HEK293 (cell line): ENCODE measurements around the gene CHST15.

ENCODE experiments used
- CTCF ChIA-PET: fragments of 350-600 bp; formaldehyde crosslinking; extraction: SDS; loops from one replicate; lab custom pipeline; 2021; ENCODE audit warnings: antibody characterized with exemption; lab: Yijun Ruan, JAX
- POLR2A ChIA-PET: fragments of 300-600 bp; formaldehyde crosslinking; extraction: SDS; loops from one replicate; lab custom pipeline; 2020; ENCODE audit warnings: antibody characterized with exemption, inconsistent platforms; lab: Yijun Ruan, JAX
- H3K27ac ChIP-seq: fragments of 200-500 bp; sonication (Bioruptor generic); 2 replicates; pipeline ENCODE4 v1.5.1; 2014; ENCODE audit warnings: low read depth, low read length, control low read depth, inconsistent platforms; ENCODE audit errors: extremely low read depth
- H3K36me3 ChIP-seq, 2 experiments: fragments of 200-500 bp in 1 of 2; sonication (Bioruptor generic) in 1 of 2; 1 replicate in 1 of 2; 2 replicates in 1 of 2; pipeline ENCODE4 v1.5.1; 2014 to 2017; ENCODE audit warnings: inconsistent platforms in 2 of 2, low read length in 2 of 2; ENCODE audit not compliant: control insufficient read depth in 2 of 2, insufficient read depth in 1 of 2
- H3K4me1 ChIP-seq: fragments of 200-500 bp; sonication (Bioruptor generic); 2 replicates; pipeline ENCODE4 v1.5.1; 2014; ENCODE audit warnings: mild to moderate bottlenecking, low read length, inconsistent platforms; ENCODE audit not compliant: control insufficient read depth, insufficient read depth
- H3K4me3 ChIP-seq: 2 replicates; pipeline ENCODE4 v1.5.1; 2011; ENCODE audit warnings: low read depth, mild to moderate bottlenecking, control low read depth, low read length, moderate library complexity
- H3K9me3 ChIP-seq: fragments of 200-500 bp; sonication (Bioruptor generic); 2 replicates; pipeline ENCODE4 v1.5.1; 2014; ENCODE audit warnings: low read depth, low read length, inconsistent platforms; ENCODE audit not compliant: control insufficient read depth, insufficient read depth
- HOXD13 ChIP-seq: sonication (generic); formaldehyde crosslinking; IDR thresholded peaks from 2 replicates; pipeline ENCODE4 v1.8.0; 2022; ENCODE audit warnings: missing genetic modification reagents, borderline replicate concordance
- KLF16 ChIP-seq: fragments of 450-650 bp; formaldehyde crosslinking; IDR thresholded peaks from 2 replicates; pipeline ENCODE4 v1.5.1; 2017; ENCODE audit warnings: missing biosample characterization, missing genetic modification characterization
- SP3 ChIP-seq: fragments of 450-650 bp; formaldehyde crosslinking; IDR thresholded peaks from 2 replicates; pipeline ENCODE4 v1.5.1; 2016; ENCODE audit warnings: missing biosample characterization, missing genetic modification characterization
- ZNF132 ChIP-seq: fragments of 450-650 bp; formaldehyde crosslinking; IDR thresholded peaks from 2 replicates; pipeline ENCODE4 v1.5.1; 2017; ENCODE audit warnings: missing biosample characterization, missing genetic modification characterization, borderline replicate concordance
- ZNF292 ChIP-seq: fragments of 450-650 bp; formaldehyde crosslinking; IDR thresholded peaks from 2 replicates; pipeline ENCODE4 v1.5.1; 2016; ENCODE audit warnings: low read depth, missing biosample characterization, missing genetic modification characterization, borderline replicate concordance
- ZNF394 ChIP-seq: fragments of 450-650 bp; formaldehyde crosslinking; IDR thresholded peaks from 2 replicates; pipeline ENCODE4 v1.5.1; 2016; ENCODE audit warnings: missing biosample characterization, missing genetic modification characterization, mild to moderate bottlenecking, moderate library complexity, borderline replicate concordance
- ZNF596 ChIP-seq: fragments of 450-650 bp; IDR thresholded peaks from 2 replicates; pipeline ENCODE4 v1.5.0; 2018; ENCODE audit warnings: missing biosample characterization, mild to moderate bottlenecking, missing genetic modification characterization, moderate library complexity
- ZNF624 ChIP-seq: fragments of 450-650 bp; formaldehyde crosslinking; IDR thresholded peaks from 2 replicates; pipeline ENCODE4 v1.5.1; 2017; ENCODE audit warnings: missing biosample characterization, missing genetic modification characterization
- ZNF658 ChIP-seq: fragments of 450-650 bp; formaldehyde crosslinking; IDR thresholded peaks from 2 replicates; pipeline ENCODE4; 2016; ENCODE audit warnings: missing biosample characterization, missing genetic modification characterization
- ZNF660 ChIP-seq: fragments of 450-650 bp; IDR thresholded peaks from 2 replicates; pipeline ENCODE4 v1.5.1; 2018; ENCODE audit warnings: missing biosample characterization, mild to moderate bottlenecking, missing genetic modification characterization
- ZNF677 ChIP-seq: fragments of 450-650 bp; IDR thresholded peaks from 2 replicates; pipeline ENCODE4 v1.5.0; 2018; ENCODE audit warnings: missing biosample characterization, mild to moderate bottlenecking, missing genetic modification characterization, moderate library complexity
- ZXDB ChIP-seq: fragments of 450-650 bp; formaldehyde crosslinking; IDR thresholded peaks from 2 replicates; pipeline ENCODE4 v1.5.1; 2016; ENCODE audit warnings: missing biosample characterization, missing genetic modification characterization
- TF ChIP-seq, protein P1 (sequence below): fragments of 450-650 bp; formaldehyde crosslinking; IDR thresholded peaks from 2 replicates; pipeline ENCODE4 v1.5.1; 2016; ENCODE audit warnings: missing biosample characterization, missing genetic modification characterization
- TF ChIP-seq, protein P2 (sequence below): fragments of 450-650 bp; formaldehyde crosslinking; IDR thresholded peaks from 2 replicates; pipeline ENCODE4 v1.5.1; 2016; ENCODE audit warnings: missing biosample characterization, missing genetic modification characterization
- TF ChIP-seq, protein P3 (sequence below): fragments of 450-650 bp; formaldehyde crosslinking; conservative IDR thresholded peaks from 2 replicates; pipeline ENCODE4 v1.5.1; 2016; ENCODE audit warnings: low read depth, missing biosample characterization, missing genetic modification characterization
- TF ChIP-seq, protein P4 (sequence below): fragments of 450-650 bp; formaldehyde crosslinking; IDR thresholded peaks from 2 replicates; pipeline ENCODE4 v1.5.1; 2016; ENCODE audit warnings: missing biosample characterization, missing genetic modification characterization

Gene CHST15

DNA sequence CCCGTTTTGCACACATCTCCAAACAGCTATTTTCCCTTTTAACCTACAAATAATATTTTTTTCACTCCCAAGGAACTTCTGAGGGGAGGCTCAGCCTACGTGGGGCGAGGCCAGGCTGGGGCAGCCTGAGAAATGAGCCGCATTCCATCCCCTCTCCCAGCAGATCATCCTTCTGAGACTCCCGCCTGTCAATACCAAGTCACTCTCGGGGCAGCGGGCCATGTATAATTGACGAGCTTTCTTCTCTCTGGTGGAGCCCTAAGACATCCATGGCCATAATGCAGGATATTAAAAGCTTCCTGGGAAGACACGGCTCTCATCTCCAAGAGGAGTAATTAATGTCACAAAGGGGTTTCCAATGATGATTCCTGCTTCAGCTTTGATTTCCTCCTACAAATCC, 37.8 kb upstream of the CHST15 start:
- no peaks in the 10 kb centered on the region for H3K36me3 ChIP-seq
- no peak overlapping the region for H3K27ac ChIP-seq
- POLR2A ChIA-PET, result no interaction called here
- no peaks in the 10 kb centered on the region for H3K4me1 ChIP-seq
- no peak for TF ChIP-seq ZNF596
- no peak for TF ChIP-seq KLF16 (tag by site-specific recombination)
- TF ChIP-seq ZNF394 (tag by site-specific recombination), result no peak
- no peak for TF ChIP-seq ZNF658 (tag by site-specific recombination)
- TF ChIP-seq ZNF677 (tag by site-specific recombination), result no peak
- no peak for TF ChIP-seq ZNF292 (tag by site-specific recombination)
- no peak for TF ChIP-seq ZNF660 (tag by site-specific recombination)
- TF ChIP-seq, protein P1, sequence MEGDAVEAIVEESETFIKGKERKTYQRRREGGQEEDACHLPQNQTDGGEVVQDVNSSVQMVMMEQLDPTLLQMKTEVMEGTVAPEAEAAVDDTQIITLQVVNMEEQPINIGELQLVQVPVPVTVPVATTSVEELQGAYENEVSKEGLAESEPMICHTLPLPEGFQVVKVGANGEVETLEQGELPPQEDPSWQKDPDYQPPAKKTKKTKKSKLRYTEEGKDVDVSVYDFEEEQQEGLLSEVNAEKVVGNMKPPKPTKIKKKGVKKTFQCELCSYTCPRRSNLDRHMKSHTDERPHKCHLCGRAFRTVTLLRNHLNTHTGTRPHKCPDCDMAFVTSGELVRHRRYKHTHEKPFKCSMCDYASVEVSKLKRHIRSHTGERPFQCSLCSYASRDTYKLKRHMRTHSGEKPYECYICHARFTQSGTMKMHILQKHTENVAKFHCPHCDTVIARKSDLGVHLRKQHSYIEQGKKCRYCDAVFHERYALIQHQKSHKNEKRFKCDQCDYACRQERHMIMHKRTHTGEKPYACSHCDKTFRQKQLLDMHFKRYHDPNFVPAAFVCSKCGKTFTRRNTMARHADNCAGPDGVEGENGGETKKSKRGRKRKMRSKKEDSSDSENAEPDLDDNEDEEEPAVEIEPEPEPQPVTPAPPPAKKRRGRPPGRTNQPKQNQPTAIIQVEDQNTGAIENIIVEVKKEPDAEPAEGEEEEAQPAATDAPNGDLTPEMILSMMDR (tag by site-specific recombination), result no peak
- no peak for TF ChIP-seq ZNF624 (tag by site-specific recombination)
- TF ChIP-seq, protein P2, sequence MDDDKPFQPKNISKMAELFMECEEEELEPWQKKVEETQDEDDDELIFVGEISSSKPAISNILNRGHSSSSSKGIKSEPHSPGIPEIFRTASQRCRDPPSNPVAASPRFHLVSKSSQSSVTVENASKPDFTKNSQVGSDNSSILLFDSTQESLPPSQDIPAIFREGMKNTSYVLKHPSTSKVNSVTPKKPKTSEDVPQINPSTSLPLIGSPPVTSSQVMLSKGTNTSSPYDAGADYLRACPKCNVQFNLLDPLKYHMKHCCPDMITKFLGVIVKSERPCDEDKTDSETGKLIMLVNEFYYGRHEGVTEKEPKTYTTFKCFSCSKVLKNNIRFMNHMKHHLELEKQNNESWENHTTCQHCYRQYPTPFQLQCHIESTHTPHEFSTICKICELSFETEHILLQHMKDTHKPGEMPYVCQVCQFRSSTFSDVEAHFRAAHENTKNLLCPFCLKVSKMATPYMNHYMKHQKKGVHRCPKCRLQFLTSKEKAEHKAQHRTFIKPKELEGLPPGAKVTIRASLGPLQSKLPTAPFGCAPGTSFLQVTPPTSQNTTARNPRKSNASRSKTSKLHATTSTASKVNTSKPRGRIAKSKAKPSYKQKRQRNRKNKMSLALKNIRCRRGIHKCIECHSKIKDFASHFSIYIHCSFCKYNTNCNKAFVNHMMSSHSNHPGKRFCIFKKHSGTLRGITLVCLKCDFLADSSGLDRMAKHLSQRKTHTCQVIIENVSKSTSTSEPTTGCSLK (tag by site-specific recombination), result no peak
- no peak for TF ChIP-seq HOXD13 (CRISPR knock-in tag)
- TF ChIP-seq ZXDB (tag by site-specific recombination), result no peak
- TF ChIP-seq, protein P3, sequence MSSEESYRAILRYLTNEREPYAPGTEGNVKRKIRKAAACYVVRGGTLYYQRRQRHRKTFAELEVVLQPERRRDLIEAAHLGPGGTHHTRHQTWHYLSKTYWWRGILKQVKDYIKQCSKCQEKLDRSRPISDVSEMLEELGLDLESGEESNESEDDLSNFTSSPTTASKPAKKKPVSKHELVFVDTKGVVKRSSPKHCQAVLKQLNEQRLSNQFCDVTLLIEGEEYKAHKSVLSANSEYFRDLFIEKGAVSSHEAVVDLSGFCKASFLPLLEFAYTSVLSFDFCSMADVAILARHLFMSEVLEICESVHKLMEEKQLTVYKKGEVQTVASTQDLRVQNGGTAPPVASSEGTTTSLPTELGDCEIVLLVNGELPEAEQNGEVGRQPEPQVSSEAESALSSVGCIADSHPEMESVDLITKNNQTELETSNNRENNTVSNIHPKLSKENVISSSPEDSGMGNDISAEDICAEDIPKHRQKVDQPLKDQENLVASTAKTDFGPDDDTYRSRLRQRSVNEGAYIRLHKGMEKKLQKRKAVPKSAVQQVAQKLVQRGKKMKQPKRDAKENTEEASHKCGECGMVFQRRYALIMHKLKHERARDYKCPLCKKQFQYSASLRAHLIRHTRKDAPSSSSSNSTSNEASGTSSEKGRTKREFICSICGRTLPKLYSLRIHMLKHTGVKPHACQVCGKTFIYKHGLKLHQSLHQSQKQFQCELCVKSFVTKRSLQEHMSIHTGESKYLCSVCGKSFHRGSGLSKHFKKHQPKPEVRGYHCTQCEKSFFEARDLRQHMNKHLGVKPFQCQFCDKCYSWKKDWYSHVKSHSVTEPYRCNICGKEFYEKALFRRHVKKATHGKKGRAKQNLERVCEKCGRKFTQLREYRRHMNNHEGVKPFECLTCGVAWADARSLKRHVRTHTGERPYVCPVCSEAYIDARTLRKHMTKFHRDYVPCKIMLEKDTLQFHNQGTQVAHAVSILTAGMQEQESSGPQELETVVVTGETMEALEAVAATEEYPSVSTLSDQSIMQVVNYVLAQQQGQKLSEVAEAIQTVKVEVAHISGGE (tag by site-specific recombination), result no peak
- no peak for TF ChIP-seq SP3
- TF ChIP-seq ZNF132 (tag by site-specific recombination), result no peak
- TF ChIP-seq, protein P4, sequence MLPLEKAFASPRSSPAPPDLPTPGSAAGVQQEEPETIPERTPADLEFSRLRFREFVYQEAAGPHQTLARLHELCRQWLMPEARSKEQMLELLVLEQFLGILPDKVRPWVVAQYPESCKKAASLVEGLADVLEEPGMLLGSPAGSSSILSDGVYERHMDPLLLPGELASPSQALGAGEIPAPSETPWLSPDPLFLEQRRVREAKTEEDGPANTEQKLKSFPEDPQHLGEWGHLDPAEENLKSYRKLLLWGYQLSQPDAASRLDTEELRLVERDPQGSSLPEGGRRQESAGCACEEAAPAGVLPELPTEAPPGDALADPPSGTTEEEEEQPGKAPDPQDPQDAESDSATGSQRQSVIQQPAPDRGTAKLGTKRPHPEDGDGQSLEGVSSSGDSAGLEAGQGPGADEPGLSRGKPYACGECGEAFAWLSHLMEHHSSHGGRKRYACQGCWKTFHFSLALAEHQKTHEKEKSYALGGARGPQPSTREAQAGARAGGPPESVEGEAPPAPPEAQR (tag by site-specific recombination), result no peak
- TF ChIP-seq, all 188 proteins: peak for 0
- Histone ChIP-seq H3K9me3 (no peaks in the 10 kb centered on the region), H3K4me3 (no peak overlapping the region)
- CTCF ChIA-PET, result interaction anchor here (1.0 to 1.1 kb wide), 2 partner anchors 135 to 136 kb away, joined by 3 read pairs; no protein-coding TSS in a partner anchor
